ENCODE results near the gene KRTAP4-7. TPM values are rescaled to one million over a fixed set of nuclear protein-coding genes. Genes with fewer than 3 reads are reported as not detected.
"Not testable (repeated sequence)": the region's sequence is repeated elsewhere in the genome, so short reads cannot be mapped to it uniquely, and the experiment has no call there.

The KRTAP4-7 gene
- total RNA-seq, 6 experiments from 2014 or later = not detected

DNA sequence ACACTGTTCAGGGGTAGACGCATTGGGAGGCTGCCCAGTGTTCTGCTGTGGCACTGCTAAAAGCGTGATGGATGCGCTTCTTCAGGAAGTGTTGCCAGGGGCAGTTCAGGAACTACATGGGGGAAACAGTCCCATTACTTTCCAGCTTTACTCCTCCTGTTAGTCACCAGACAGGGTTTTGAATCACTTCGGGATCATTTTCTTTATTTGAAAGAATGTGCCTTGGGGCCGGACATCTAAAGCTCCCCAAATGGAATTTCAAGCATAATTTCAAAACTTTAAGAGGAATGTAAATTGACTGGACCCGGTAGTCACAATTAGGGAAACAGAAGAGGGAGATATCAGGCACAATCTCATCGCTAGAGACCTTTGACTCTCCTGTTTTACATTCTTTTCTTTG, 35.5 kb upstream of the KRTAP4-7 start:
- peak; percentile 91 for DNase-seq
- TF ChIP-seq, protein P1, sequence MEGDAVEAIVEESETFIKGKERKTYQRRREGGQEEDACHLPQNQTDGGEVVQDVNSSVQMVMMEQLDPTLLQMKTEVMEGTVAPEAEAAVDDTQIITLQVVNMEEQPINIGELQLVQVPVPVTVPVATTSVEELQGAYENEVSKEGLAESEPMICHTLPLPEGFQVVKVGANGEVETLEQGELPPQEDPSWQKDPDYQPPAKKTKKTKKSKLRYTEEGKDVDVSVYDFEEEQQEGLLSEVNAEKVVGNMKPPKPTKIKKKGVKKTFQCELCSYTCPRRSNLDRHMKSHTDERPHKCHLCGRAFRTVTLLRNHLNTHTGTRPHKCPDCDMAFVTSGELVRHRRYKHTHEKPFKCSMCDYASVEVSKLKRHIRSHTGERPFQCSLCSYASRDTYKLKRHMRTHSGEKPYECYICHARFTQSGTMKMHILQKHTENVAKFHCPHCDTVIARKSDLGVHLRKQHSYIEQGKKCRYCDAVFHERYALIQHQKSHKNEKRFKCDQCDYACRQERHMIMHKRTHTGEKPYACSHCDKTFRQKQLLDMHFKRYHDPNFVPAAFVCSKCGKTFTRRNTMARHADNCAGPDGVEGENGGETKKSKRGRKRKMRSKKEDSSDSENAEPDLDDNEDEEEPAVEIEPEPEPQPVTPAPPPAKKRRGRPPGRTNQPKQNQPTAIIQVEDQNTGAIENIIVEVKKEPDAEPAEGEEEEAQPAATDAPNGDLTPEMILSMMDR (IDR thresholded peaks at IDR 0.05) = no peak
- H3K27me3 Mint-ChIP-seq (ENCODE audit: insufficient read depth) = peaks cover 1% of the 10 kb centered on the region
- H3K4me1 Mint-ChIP-seq (ENCODE audit: low read depth) = peaks cover 70% of the 10 kb centered on the region
- peaks cover 21% of the 10 kb centered on the region for H3K36me3 Mint-ChIP-seq (ENCODE audit: low read depth)
- peak overlapping the region; percentile 93 for H3K27ac Mint-ChIP-seq
- peak overlapping the region; percentile 69 for H3K4me3 Mint-ChIP-seq
- peaks cover 10% of the 10 kb centered on the region for H3K9me3 Mint-ChIP-seq

DNA sequence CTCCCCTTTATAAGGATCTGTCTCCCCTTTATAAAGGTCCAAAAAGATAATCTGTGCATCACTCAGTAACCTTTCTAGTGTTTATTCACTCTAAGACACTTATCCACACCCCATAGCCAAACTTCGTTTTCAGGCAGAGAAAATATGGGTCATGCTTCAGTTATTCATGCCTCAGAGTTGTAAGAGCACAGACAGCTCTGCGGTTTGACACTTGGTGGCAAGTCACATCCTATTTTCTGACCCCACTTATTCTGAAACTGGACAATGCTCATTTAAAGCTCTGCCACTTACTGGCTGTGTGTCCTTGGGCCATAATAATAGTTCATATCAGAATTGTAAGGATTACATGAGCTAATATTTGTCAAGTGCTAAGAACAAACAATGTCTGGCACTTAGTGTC, 34.8 kb upstream of the KRTAP4-7 start:
- H3K4me1 Mint-ChIP-seq (ENCODE audit: low read depth) = peaks cover 70% of the 10 kb centered on the region
- peaks cover 19% of the 10 kb centered on the region for H3K36me3 Mint-ChIP-seq (ENCODE audit: low read depth)
- peak overlapping the region; percentile 69 for H3K4me3 Mint-ChIP-seq
- peaks cover 9% of the 10 kb centered on the region for H3K9me3 Mint-ChIP-seq
- peak overlapping the region; percentile 93 for H3K27ac Mint-ChIP-seq
- TF ChIP-seq, protein P1 (IDR thresholded peaks at IDR 0.05) = no peak
- peaks cover 1% of the 10 kb centered on the region for H3K27me3 Mint-ChIP-seq (ENCODE audit: insufficient read depth)
- peak; percentile 93 for DNase-seq

DNA sequence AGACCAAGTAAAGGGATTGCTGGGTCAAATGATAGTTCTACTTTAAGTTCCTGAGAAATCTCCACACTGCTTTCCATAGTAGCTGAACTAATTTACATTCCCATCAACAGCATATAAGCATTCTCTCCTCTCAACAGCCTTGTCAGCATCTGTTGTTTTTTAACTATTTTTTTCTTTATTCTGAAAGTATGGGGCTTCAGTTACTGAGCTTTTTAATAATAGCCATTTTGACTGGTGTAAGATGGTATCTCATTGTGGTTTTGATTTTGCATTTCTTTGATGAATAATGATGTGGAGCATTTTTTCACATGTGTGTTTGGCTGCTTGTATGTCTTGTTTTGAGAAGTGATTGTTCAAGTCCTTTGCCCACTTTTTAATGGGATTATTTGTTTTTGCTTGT, 31.4 kb upstream of the KRTAP4-7 start:
- H3K27me3 Mint-ChIP-seq (ENCODE audit: insufficient read depth) = peaks cover 1% of the 10 kb centered on the region
- H3K27ac Mint-ChIP-seq = peak overlapping the region; percentile 68
- H3K9me3 Mint-ChIP-seq = peaks cover 6% of the 10 kb centered on the region; the same call in 1 of the 2 replicates
- DNase-seq = peak; percentile 79
- TF ChIP-seq, protein P1 (IDR thresholded peaks at IDR 0.05) = no peak
- H3K4me3 Mint-ChIP-seq = no peak overlapping the region
- peaks cover 23% of the 10 kb centered on the region for H3K36me3 Mint-ChIP-seq (ENCODE audit: low read depth)
- peaks cover 83% of the 10 kb centered on the region for H3K4me1 Mint-ChIP-seq (ENCODE audit: low read depth)

DNA sequence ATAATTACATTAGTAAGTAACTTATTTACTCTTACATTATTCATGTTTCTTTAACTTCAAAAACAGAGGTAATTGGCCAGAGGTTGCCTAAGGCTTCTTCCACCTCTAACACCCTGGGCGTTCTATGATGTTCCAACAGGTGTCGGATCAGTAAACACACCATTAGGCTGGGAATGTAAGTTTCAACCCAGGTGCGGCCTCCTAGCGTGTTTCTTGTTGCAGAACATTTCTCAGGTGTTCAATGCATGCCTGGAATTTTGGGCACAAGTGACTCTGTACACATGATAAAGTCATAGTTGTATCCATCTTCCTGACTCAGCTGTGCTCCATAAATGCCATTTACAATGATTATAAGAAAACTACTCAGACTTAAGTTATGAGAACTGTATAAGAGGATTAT, 29.9 kb upstream of the KRTAP4-7 start:
- Mint-ChIP-seq H3K9me3 (peaks cover 6% of the 10 kb centered on the region; the same call in 1 of the 2 replicates), H3K4me1 (ENCODE audit: low read depth) (peaks cover 80% of the 10 kb centered on the region), H3K4me3 (no peak overlapping the region), H3K27me3 (ENCODE audit: insufficient read depth) (peaks cover 1% of the 10 kb centered on the region; the same call in 1 of the 2 replicates), H3K27ac (peak overlapping the region; percentile 68; the same call in 1 of the 2 replicates), H3K36me3 (ENCODE audit: low read depth) (peaks cover 24% of the 10 kb centered on the region)
- TF ChIP-seq, protein P1 (IDR thresholded peaks at IDR 0.05) = no peak
- no peak for DNase-seq

DNA sequence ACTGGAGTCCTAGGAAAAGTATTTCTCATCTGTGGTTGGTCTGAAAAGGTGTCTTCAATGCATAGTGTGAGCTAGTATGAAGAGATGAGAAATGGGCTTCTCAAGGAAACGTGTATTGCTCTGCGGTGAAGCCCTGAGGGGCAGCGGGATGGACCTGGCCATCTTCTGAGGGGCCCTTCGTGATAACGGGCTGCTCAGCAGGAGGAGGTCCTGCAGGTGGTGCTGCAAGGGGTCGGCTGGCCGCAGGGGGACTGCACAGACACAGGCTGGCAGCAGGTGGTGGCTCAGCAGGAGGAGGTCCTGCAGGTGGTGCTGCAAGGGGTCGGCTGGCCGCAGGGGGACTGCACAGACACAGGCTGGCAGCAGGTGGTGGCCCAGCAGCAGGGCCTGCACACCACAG, 29.4 kb upstream of the KRTAP4-7 start:
- H3K27me3 Mint-ChIP-seq (ENCODE audit: insufficient read depth); H3K27ac Mint-ChIP-seq; H3K4me3 Mint-ChIP-seq; H3K9me3 Mint-ChIP-seq; DNase-seq: not testable (repeated sequence)
- H3K4me1 Mint-ChIP-seq (ENCODE audit: low read depth) = peaks cover 81% of the 10 kb centered on the region
- peaks cover 24% of the 10 kb centered on the region for H3K36me3 Mint-ChIP-seq (ENCODE audit: low read depth)

DNA sequence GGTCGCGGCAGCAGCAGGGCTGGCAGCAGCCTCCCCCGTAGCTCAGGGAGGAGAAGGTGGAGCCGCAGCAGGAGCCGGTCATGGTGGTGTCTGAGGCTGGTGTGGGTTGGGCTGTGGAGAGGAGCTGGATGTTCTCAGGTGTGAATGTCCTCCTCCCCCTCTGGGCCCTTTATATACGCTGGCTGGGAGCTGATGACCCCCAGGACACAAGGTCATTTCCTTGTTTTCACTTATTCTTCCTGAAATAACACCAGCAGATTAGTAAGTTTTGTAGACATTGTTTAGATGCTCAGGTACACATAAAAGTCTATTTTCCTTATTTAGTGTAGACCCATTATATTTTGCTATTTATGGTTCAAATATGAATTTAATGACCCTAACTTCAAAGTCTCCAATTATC, 28.8 kb upstream of the KRTAP4-7 start, which contains the start of gene KRTAP2-2:
KRTAP2-2 (minus strand) TSS at position 101 of the 400 bp plus-strand sequence; CDS start at position 82, 19 bp downstream.
- not testable (repeated sequence) for DNase-seq; H3K27me3 Mint-ChIP-seq (ENCODE audit: insufficient read depth); H3K4me3 Mint-ChIP-seq; H3K9me3 Mint-ChIP-seq
- Mint-ChIP-seq H3K27ac (peak within 1 kb of the TSS; percentile 48; the same call in 1 of the 2 replicates), H3K4me1 (ENCODE audit: low read depth) (peaks cover 80% of the 10 kb centered on the region), H3K36me3 (ENCODE audit: low read depth) (peaks cover 24% of the 10 kb centered on the region)

Data from HFFc6 (cell line).